Heart right ventricle (tissue), 16 donors: ENCODE results near the gene MICAL1. TPM values are rescaled to one million over a fixed set of nuclear protein-coding genes. Genes with fewer than 3 reads are reported as not detected.
A peak's percentile ranks its signal among the peaks of the same experiment; 100 is the strongest.

Experiments used
- ATAC-seq, 8 donors: fragments of 200-7000 bp; cut with Tn5 transposase; one replicate each; pipeline ENCODE4 v1.9.1; 2020; ENCODE audit warnings: mild to moderate bottlenecking in 8 of 8, moderate library complexity in 8 of 8, moderate number of reproducible peaks in 1 of 8
- DNase-seq, 2 donors: peaks; one replicate each; pipeline ENCODE4 v3.0.0-alpha.2; 2020
- H3K27ac ChIP-seq, 10 donors: fragments of 200-600 bp; sonication (generic) in 2 of 10; one replicate each; pipeline versions ENCODE4 v1.5.0 to v1.8.0; 2020 to 2022; ENCODE audit warnings: mild to moderate bottlenecking in 3 of 10
- H3K27me3 ChIP-seq, 7 donors: fragments of 200-600 bp; one replicate each; pipeline ENCODE4 v1.8.0; 2021 to 2022; ENCODE audit warnings: mild to moderate bottlenecking in 2 of 7
- H3K36me3 ChIP-seq, 9 donors: fragments of 200-600 bp; sonication (generic) in 1 of 9; one replicate each; pipeline versions ENCODE4 v1.5.0 to v1.8.0; 2020 to 2022; ENCODE audit warnings: mild to moderate bottlenecking in 2 of 9
- H3K4me1 ChIP-seq, 9 donors: fragments of 200-600 bp; sonication (generic) in 1 of 9; one replicate each; pipeline versions ENCODE4 v1.5.0 to v1.8.0; 2020 to 2022; ENCODE audit warnings: mild to moderate bottlenecking in 4 of 9
- H3K4me3 ChIP-seq, 10 donors: fragments of 200-600 bp; sonication (generic) in 2 of 10; one replicate each; pipeline versions ENCODE4 v1.5.0 to v1.8.0; 2020 to 2022; ENCODE audit warnings: mild to moderate bottlenecking in 7 of 10, moderate library complexity in 2 of 10
- H3K9me3 ChIP-seq, 11 donors: fragments of 200-600 bp in 10 of 11; sonication (generic) in 2 of 11; one replicate each; pipeline versions ENCODE4 v1.5.0 to v1.8.0; 2013 to 2022; ENCODE audit warnings: mild to moderate bottlenecking in 2 of 11, control low read depth in 1 of 11, moderate library complexity in 1 of 11
- CTCF ChIP-seq, 9 donors: fragments of 200-600 bp; sonication (generic) in 2 of 9; IDR thresholded peaks; one replicate each; pipeline versions ENCODE4 v1.5.0 to v1.8.0; 2021 to 2022; ENCODE audit warnings: antibody characterized with exemption in 9 of 9, mild to moderate bottlenecking in 5 of 9, moderate library complexity in 1 of 9
- WGBS, 2 donors: extraction: QIAGEN DNeasy Blood & Tissue Kit; methylation state at CpG; one replicate each; pipeline ENCODE4 v1.1.7; 2013; ENCODE audit warnings: inconsistent platforms in 1 of 2; 5-methylcytosine and 5-hydroxymethylcytosine counted together
- intact Hi-C, 10 donors: fragments of 100-400 bp; cut with DNase I; formaldehyde crosslinking; loops; one replicate each; pipeline versions ENCODE4 v1.11.1 to v1.14.2; 2022
- polyA plus RNA-seq, 2 donors: library from polyadenylated mRNA; stranded (reverse); fragments of 200-250 nt; gene quantifications; one replicate each; pipeline ENCODE4 v1.2.3, GENCODE V29; 2013
- total RNA-seq, 10 donors: library from RNA; stranded (reverse); fragmentation: NEBNext Ultra II Directional in 3 of 10; extraction: Animal tissue kit (Norgen Biotek cat#: 25700) in 3 of 10; gene quantifications; one replicate each; pipeline versions ENCODE4 v1.2.1 to v1.2.4, GENCODE V29; 2021 to 2023
- donor health status: Arrhythmogenic right ventricular cardiomyopathy.
- donor health status: ischemic (EF 13 %, LVEDD 7.1; RV severe dilation, severe dysfunction).
- donor health status: healthy with polysubstance abuse.
- donor health status: DM: no; HTN: yes; CAD: no.
- donor health status: DM: no; HTN: no; CAD: no.
- donor health status: ischemic (EF 25% LVEDD 6.9; RV normal size, moderate dysfunction).
- donor health status: ischemic (EF 25% LVEDD 5.7; RV mildly dilated, moderate dysfunction).
- donor health status: healthy.
- donor health status: DM: yes; HTN: yes; CAD: no.
- donor health status: Ischemic cardiomyopathy.
- donor health status: ischemic (EF 35%, LVEDD 5.7; RV mildly dilated, moderate dysfunction).
- donor health status: nonischemic (EF 11% LVEDD 7.7; RV severe dilation, severe dysfunction).
- donor health status: DM: yes; HTN: yes; CAD: no.
- donor health status: PGD.
- donor health status: ischemic (EF 29% LVEDD 5.4; RV normal size, mild dysfunction).
- donor health status: nonischemic (EF 23%, LVEDD 6.1; RV moderate dilation, normal function).

MICAL1 gene
- total and polyA plus RNA-seq, 12 donors: 2.4 to 24.0 (median 5.6) TPM

- H3K27ac ChIP-seq: no peak overlapping the region
- 90 to 99% methylated on average over 3 of the region's 3 CpGs for WGBS, 2 donors
- intact Hi-C loops: no loop called here
These were observed 4.7 kb upstream of the MICAL1 start for GRCh38 chr6:109460161-109460829.

GRCh38 chr6:109458774-109459531 is 3.4 kb upstream of the MICAL1 start:
- 81 to 83% methylated on average over 5 of the region's 5 CpGs for WGBS, 2 donors
- Histone ChIP-seq H3K27me3 (no peaks in the 10 kb centered on the region), H3K4me3 (no peak overlapping the region), H3K36me3 (peaks cover 0 to 31% (median 7%) of the 10 kb centered on the region in 9 donors), H3K9me3 (peaks cover 0 to 5% (median 0%) of the 10 kb centered on the region in 11 donors), H3K27ac (peak overlapping the region in 1 of 10 donors; percentile 36), H3K4me1 (peaks cover 6 to 50% (median 28%) of the 10 kb centered on the region in 9 donors)
- ATAC-seq: no peak
- TF ChIP-seq CTCF (IDR thresholded peaks at IDR 0.05): no peak
- intact Hi-C loops: no loop called here
- DNase-seq: no peak

More at GRCh38 chr6:109460161-109460829, 4.7 kb upstream of the MICAL1 start:
- Histone ChIP-seq H3K27me3 (no peaks in the 10 kb centered on the region), H3K4me3 (no peak overlapping the region), H3K4me1 (peaks cover 4 to 40% (median 18%) of the 10 kb centered on the region in 9 donors), H3K36me3 (peaks cover 0 to 45% (median 11%) of the 10 kb centered on the region in 9 donors), H3K9me3 (peaks cover 0 to 5% (median 0%) of the 10 kb centered on the region in 11 donors)
- ATAC-seq (no peak), DNase-seq (no peak)
- TF ChIP-seq CTCF (IDR thresholded peaks at IDR 0.05): no peak

- H3K27ac ChIP-seq: peak overlapping the region in 5 of 10 donors; percentile 2 to 66 (median 44)
- TF ChIP-seq CTCF (IDR thresholded peaks at IDR 0.05): no peak
- no peak overlapping the region for H3K4me3 ChIP-seq
- ATAC-seq (no peak), DNase-seq (no peak)
- WGBS, 2 donors: 76 to 84% methylated on average over 6 of the region's 6 CpGs
- H3K4me1 ChIP-seq: peaks cover 6 to 57% (median 29%) of the 10 kb centered on the region in 9 donors
- peaks cover 0 to 5% (median 0%) of the 10 kb centered on the region in 11 donors for H3K9me3 ChIP-seq
- peaks cover 0 to 29% (median 6%) of the 10 kb centered on the region in 9 donors for H3K36me3 ChIP-seq
- intact Hi-C loops: no loop called here
- no peaks in the 10 kb centered on the region for H3K27me3 ChIP-seq
These were observed 2.0 kb upstream of the MICAL1 start for GRCh38 chr6:109457562-109457996.
